Mesothelial cell of epicardium (in vitro differentiated cells): ENCODE results near the gene CTDP1. TPM values are rescaled to one million over a fixed set of nuclear protein-coding genes. Genes with fewer than 3 reads are reported as not detected.
"Not testable (repeated sequence)": the region's sequence is repeated elsewhere in the genome, so short reads cannot be mapped to it uniquely, and the experiment has no call there.

ENCODE experiments used
- DNase-seq, 2 experiments: peaks; one replicate each; pipeline ENCODE4 v3.0.0; 2021; ENCODE audit warnings: low spot score in 2 of 2; ENCODE audit not compliant: unreplicated experiment in 2 of 2
- H3K27ac Mint-ChIP-seq: 2 replicates; pipeline ENCODE4 v1.8.0; 2021; ENCODE audit warnings: mixed read lengths
- H3K27me3 Mint-ChIP-seq: 2 replicates; pipeline ENCODE4 v1.8.0; 2021; ENCODE audit warnings: low read depth, mixed read lengths
- H3K36me3 Mint-ChIP-seq: 2 replicates; pipeline ENCODE4 v1.8.0; 2021; ENCODE audit warnings: mixed read lengths
- H3K4me1 Mint-ChIP-seq: 2 replicates; pipeline ENCODE4 v1.8.0; 2021; ENCODE audit warnings: mixed read lengths
- H3K4me3 Mint-ChIP-seq: 2 replicates; pipeline ENCODE4 v1.8.0; 2021; ENCODE audit warnings: mild to moderate bottlenecking, moderate library complexity, mixed read lengths
- H3K9me3 Mint-ChIP-seq: 2 replicates; pipeline ENCODE4 v1.8.0; 2021; ENCODE audit warnings: mixed read lengths
- CTCF ChIP-seq: fragments of 200-600 bp; sonication (generic); IDR thresholded peaks from one replicate; pipeline ENCODE4 v1.5.0; 2021; ENCODE audit warnings: antibody characterized with exemption; ENCODE audit not compliant: unreplicated experiment
- total RNA-seq: library from RNA; stranded (reverse); gene quantifications from 3 replicates; pipeline ENCODE4 v1.2.1, GENCODE V29; 2021

CTDP1 gene
- total RNA-seq, 1 donor from 2014 or later, result 24.1 TPM

GRCh38 chr18:79726721-79727120 is 47.1 kb downstream of the CTDP1 start:
- Mint-ChIP-seq H3K4me1 (no peaks in the 10 kb centered on the region), H3K36me3 (peaks cover 49% of the 10 kb centered on the region), H3K27ac (no peak overlapping the region), H3K27me3 (no peaks in the 10 kb centered on the region), H3K9me3 (peaks cover 4% of the 10 kb centered on the region), H3K4me3 (no peak overlapping the region)
- no peak for TF ChIP-seq CTCF
- DNase-seq, result no peak

GRCh38 chr18:79727211-79727610 is 47.6 kb downstream of the CTDP1 start:
- no peak overlapping the region for H3K27ac Mint-ChIP-seq
- peaks cover 54% of the 10 kb centered on the region for H3K36me3 Mint-ChIP-seq
- H3K9me3 Mint-ChIP-seq, result peaks cover 6% of the 10 kb centered on the region
- H3K27me3 Mint-ChIP-seq, result no peaks in the 10 kb centered on the region
- no peak for DNase-seq
- TF ChIP-seq CTCF, result no peak
- no peaks in the 10 kb centered on the region for H3K4me1 Mint-ChIP-seq
- H3K4me3 Mint-ChIP-seq, result no peak overlapping the region

- DNase-seq, result no peak
- Mint-ChIP-seq H3K9me3 (peaks cover 6% of the 10 kb centered on the region), H3K4me3 (no peak overlapping the region), H3K27me3 (no peaks in the 10 kb centered on the region), H3K4me1 (no peaks in the 10 kb centered on the region), H3K36me3 (peaks cover 58% of the 10 kb centered on the region), H3K27ac (no peak overlapping the region)
- no peak for TF ChIP-seq CTCF
Measured at GRCh38 chr18:79728931-79729586, 49.5 kb downstream of the CTDP1 start.

- H3K36me3 Mint-ChIP-seq, result peaks cover 55% of the 10 kb centered on the region
- no peak overlapping the region for H3K4me3 Mint-ChIP-seq
- no peaks in the 10 kb centered on the region for H3K4me1 Mint-ChIP-seq
- no peak for DNase-seq
- H3K27me3 Mint-ChIP-seq, result no peaks in the 10 kb centered on the region
- TF ChIP-seq CTCF, result no peak
- H3K9me3 Mint-ChIP-seq, result peaks cover 6% of the 10 kb centered on the region
- no peak overlapping the region for H3K27ac Mint-ChIP-seq
Measured at GRCh38 chr18:79729611-79730010, 50.0 kb downstream of the CTDP1 start.

- Mint-ChIP-seq H3K36me3 (peaks cover 50% of the 10 kb centered on the region), H3K4me1 (no peaks in the 10 kb centered on the region), H3K27ac (no peak overlapping the region), H3K9me3 (peaks cover 6% of the 10 kb centered on the region), H3K27me3 (no peaks in the 10 kb centered on the region), H3K4me3 (no peak overlapping the region)
- TF ChIP-seq CTCF, result no peak
- DNase-seq, result no peak
Measured at GRCh38 chr18:79730804-79731203, 51.2 kb downstream of the CTDP1 start.

GRCh38 chr18:79731881-79732720 is 52.5 kb downstream of the CTDP1 start:
- H3K27me3 Mint-ChIP-seq, H3K4me3 Mint-ChIP-seq, H3K4me1 Mint-ChIP-seq, H3K27ac Mint-ChIP-seq, DNase-seq, H3K9me3 Mint-ChIP-seq: not testable (repeated sequence)
- peaks cover 44% of the 10 kb centered on the region for H3K36me3 Mint-ChIP-seq
